ENCODE results near the gene GIMAP8.

Gene GIMAP8

DNA sequence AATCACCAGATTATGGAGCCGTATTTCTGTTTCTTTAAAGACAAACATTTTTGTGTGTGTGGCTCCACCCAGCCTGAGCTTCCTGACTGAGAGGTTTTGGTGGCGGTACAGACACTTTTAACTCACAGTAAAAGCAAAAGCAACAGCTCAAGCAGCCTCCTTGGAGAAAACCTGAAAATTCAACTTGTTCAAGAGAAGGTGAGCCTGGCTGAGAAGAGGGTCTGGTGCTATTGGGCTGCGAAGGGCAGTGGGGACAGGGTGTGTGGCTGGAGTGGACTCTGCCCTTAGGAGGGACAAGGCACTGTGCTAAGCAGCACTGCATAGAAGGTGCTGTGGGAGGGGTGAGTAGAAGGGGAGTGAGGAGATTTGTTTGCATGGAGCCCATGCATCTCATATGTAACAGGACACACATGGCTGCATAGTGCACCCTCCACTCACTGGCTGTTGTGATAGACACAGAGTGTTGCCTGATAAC, 64.4 kb downstream of the GIMAP8 start, which contains the start of gene GIMAP7:
Gene GIMAP7 (plus strand): TSS at position 125 of the 475 bp plus-strand sequence. CDS start 5,103 bp downstream, outside the sequence.
- no peaks in the 10 kb centered on the region for H3K9me3 ChIP-seq (ENCODE audit: control insufficient read depth, insufficient read depth, low read depth, low read length)
- no peaks in the 10 kb centered on the region for H3K4me1 ChIP-seq (ENCODE audit: control insufficient read depth, insufficient read depth, low read length)
- ChIA-PET CTCF (no interaction called here), POLR2A (no interaction called here)
- H3K4me3 ChIP-seq (ENCODE audit: low read depth, low read length), result no peak within 1 kb of the TSS
- no peak within 1 kb of the TSS for H3K27ac ChIP-seq (ENCODE audit: extremely low read depth, low read depth, low read length)
- TF ChIP-seq ZNF16 (tag by site-specific recombination; IDR thresholded peaks at IDR 0.05; ENCODE audit: low read depth) (no peak), YY1 (tag by site-specific recombination; IDR thresholded peaks at IDR 0.05) (no peak), ZNF146 (tag by site-specific recombination; IDR thresholded peaks at IDR 0.05) (no peak), ZNF324 (tag by site-specific recombination; IDR thresholded peaks at IDR 0.05) (no peak), ZNF571 (tag by site-specific recombination; IDR thresholded peaks at IDR 0.05) (no peak), ZBTB48 (tag by site-specific recombination; IDR thresholded peaks at IDR 0.05) (no peak), SETDB1 (IDR thresholded peaks at IDR 0.05; ENCODE audit: insufficient read length, low read length) (no peak), ZNF354C (tag by site-specific recombination; IDR thresholded peaks at IDR 0.05; ENCODE audit: borderline replicate concordance, low read depth) (no peak), ZNF747 (tag by site-specific recombination; IDR thresholded peaks at IDR 0.05) (no peak), WT1 (tag by site-specific recombination; IDR thresholded peaks at IDR 0.05) (no peak), ZNF768 (tag by site-specific recombination; IDR thresholded peaks at IDR 0.05) (no peak), ZBTB21 (tag by site-specific recombination; IDR thresholded peaks at IDR 0.05) (no peak), ZNF658 (tag by site-specific recombination; IDR thresholded peaks at IDR 0.05) (no peak), ZNF707 (tag by site-specific recombination; IDR thresholded peaks at IDR 0.05) (no peak), ZNF394 (tag by site-specific recombination; IDR thresholded peaks at IDR 0.05; ENCODE audit: borderline replicate concordance) (no peak), MZF1 (tag by site-specific recombination; IDR thresholded peaks at IDR 0.05; ENCODE audit: borderline replicate concordance) (no peak)
- TF ChIP-seq, protein P1, sequence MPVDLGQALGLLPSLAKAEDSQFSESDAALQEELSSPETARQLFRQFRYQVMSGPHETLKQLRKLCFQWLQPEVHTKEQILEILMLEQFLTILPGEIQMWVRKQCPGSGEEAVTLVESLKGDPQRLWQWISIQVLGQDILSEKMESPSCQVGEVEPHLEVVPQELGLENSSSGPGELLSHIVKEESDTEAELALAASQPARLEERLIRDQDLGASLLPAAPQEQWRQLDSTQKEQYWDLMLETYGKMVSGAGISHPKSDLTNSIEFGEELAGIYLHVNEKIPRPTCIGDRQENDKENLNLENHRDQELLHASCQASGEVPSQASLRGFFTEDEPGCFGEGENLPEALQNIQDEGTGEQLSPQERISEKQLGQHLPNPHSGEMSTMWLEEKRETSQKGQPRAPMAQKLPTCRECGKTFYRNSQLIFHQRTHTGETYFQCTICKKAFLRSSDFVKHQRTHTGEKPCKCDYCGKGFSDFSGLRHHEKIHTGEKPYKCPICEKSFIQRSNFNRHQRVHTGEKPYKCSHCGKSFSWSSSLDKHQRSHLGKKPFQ (tag by site-specific recombination; IDR thresholded peaks at IDR 0.05), result no peak
- no peaks in the 10 kb centered on the region for H3K36me3 ChIP-seq (ENCODE audit: control insufficient read depth in 2 of 2, insufficient read depth in 1 of 2, low read length in 2 of 2)

DNA sequence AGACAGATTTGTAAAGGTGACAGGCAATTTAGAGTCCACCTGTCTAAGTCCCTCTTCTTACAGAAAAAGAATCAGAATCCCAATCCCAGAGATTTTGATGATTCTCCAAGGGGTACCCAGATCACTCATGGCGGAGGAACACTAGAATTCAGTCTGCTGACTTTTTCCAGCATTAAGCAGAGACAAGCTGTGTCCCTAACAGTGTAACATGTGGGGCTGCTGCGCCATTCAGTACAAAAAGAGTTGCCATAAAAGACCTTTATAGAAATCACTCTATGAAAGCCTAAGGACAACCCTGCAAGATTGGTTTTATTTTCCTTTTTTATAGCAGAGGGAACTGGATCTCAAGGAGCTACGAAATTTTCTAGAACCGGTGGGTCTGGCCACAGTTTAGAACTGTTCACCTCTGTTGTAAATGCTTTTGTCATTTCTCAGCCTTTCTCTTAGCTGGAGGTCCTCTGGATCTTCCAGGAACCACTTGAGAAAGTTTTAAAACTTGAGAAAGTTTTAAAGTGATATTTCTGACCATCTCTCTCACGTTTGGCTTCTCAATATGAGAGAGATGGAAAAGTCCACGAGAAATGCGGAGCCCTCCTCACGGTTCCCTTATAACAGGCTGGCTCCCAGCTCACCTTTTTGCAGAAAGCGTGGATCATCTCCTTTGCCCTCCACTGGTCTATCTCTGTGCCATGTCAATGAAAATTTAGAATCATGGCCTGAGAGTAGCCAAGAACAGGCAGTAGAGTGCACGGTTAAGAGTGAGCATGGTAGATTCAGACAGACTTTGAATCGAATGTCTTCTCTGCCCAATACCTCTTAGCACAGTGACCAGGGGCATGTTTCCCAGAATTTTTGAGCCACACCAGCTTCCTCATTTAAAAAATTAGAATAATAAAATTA, 65.1 kb downstream of the GIMAP8 start:
- POLR2A ChIA-PET, result no interaction called here
- CTCF ChIA-PET, result no interaction called here
- Histone ChIP-seq H3K4me1 (ENCODE audit: control insufficient read depth, insufficient read depth, low read length) (no peaks in the 10 kb centered on the region), H3K27ac (ENCODE audit: extremely low read depth, low read depth, low read length) (no peak overlapping the region), H3K9me3 (ENCODE audit: control insufficient read depth, insufficient read depth, low read depth, low read length) (no peaks in the 10 kb centered on the region), H3K4me3 (ENCODE audit: low read depth, low read length) (no peak overlapping the region), H3K36me3 (ENCODE audit: control insufficient read depth in 2 of 2, insufficient read depth in 1 of 2, low read length in 2 of 2) (no peaks in the 10 kb centered on the region)
- no peak for TF ChIP-seq PATZ1 (tag by site-specific recombination; IDR thresholded peaks at IDR 0.05)
- no peak for TF ChIP-seq SP7 (tag by site-specific recombination; IDR thresholded peaks at IDR 0.05)
- no peak for TF ChIP-seq ZNF777 (tag by site-specific recombination; IDR thresholded peaks at IDR 0.05; ENCODE audit: borderline replicate concordance)
- TF ChIP-seq ZNF658 (tag by site-specific recombination; IDR thresholded peaks at IDR 0.05), result no peak
- TF ChIP-seq, protein P2, sequence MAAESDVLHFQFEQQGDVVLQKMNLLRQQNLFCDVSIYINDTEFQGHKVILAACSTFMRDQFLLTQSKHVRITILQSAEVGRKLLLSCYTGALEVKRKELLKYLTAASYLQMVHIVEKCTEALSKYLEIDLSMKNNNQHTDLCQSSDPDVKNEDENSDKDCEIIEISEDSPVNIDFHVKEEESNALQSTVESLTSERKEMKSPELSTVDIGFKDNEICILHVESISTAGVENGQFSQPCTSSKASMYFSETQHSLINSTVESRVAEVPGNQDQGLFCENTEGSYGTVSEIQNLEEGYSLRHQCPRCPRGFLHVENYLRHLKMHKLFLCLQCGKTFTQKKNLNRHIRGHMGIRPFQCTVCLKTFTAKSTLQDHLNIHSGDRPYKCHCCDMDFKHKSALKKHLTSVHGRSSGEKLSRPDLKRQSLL (tag by site-specific recombination; IDR thresholded peaks at IDR 0.05), result no peak
- TF ChIP-seq ZNF555 (tag by site-specific recombination; conservative IDR thresholded peaks at IDR 0.05), result no peak
- no peak for TF ChIP-seq OVOL3 (tag by site-specific recombination; IDR thresholded peaks at IDR 0.05)
- no peak for TF ChIP-seq ZNF791 (tag by site-specific recombination; IDR thresholded peaks at IDR 0.05)
- no peak for TF ChIP-seq ZNF280C (tag by site-specific recombination; IDR thresholded peaks at IDR 0.05)
- TF ChIP-seq, protein P3, sequence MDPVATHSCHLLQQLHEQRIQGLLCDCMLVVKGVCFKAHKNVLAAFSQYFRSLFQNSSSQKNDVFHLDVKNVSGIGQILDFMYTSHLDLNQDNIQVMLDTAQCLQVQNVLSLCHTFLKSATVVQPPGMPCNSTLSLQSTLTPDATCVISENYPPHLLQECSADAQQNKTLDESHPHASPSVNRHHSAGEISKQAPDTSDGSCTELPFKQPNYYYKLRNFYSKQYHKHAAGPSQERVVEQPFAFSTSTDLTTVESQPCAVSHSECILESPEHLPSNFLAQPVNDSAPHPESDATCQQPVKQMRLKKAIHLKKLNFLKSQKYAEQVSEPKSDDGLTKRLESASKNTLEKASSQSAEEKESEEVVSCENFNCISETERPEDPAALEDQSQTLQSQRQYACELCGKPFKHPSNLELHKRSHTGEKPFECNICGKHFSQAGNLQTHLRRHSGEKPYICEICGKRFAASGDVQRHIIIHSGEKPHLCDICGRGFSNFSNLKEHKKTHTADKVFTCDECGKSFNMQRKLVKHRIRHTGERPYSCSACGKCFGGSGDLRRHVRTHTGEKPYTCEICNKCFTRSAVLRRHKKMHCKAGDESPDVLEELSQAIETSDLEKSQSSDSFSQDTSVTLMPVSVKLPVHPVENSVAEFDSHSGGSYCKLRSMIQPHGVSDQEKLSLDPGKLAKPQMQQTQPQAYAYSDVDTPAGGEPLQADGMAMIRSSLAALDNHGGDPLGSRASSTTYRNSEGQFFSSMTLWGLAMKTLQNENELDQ (tag by site-specific recombination; IDR thresholded peaks at IDR 0.05; ENCODE audit: low read depth), result no peak

Measured in HEK293 (cell line).